HepG2 (cell line): ENCODE results near the gene TMEM14A. TPM values are rescaled to one million over a fixed set of nuclear protein-coding genes. Genes with fewer than 3 reads are reported as not detected.
A peak's percentile ranks its signal among the peaks of the same experiment; 100 is the strongest.

Source experiments
- ATAC-seq: fragments of 200-7000 bp; cut with Tn5 transposase; 3 replicates; pipeline ENCODE4 v1.9.1; 2020; ENCODE audit warnings: mild to moderate bottlenecking, moderate library complexity
- BruUV-seq: library from RNA; stranded (reverse); fragments of 400-500 nt; replicated peaks from 2 replicates; lab custom pipeline; 2021; lab: Mats Ljungman, UMichigan
- CTCF ChIA-PET: fragments of 300-600 bp; formaldehyde crosslinking; extraction: SDS; loops from one replicate; lab custom pipeline; 2021; ENCODE audit warnings: low total read pairs, inconsistent platforms, low intra/inter-chr PET ratio; lab: Yijun Ruan, JAX
- POLR2A ChIA-PET: fragments of 350-600 bp; sonication (Branson Sonifier 250); formaldehyde crosslinking; loops from one replicate; lab custom pipeline; 2020; ENCODE audit warnings: antibody characterized with exemption, inconsistent platforms; lab: Yijun Ruan, JAX
- DNase-seq: peaks from one replicate; pipeline ENCODE4 v3.0.0-alpha.2; 2015; ENCODE audit warnings: low spot score
- FAIRE-seq: peaks from 3 replicates; lab custom pipeline; 2011; peaks lifted over from hg19 to GRCh38; lab: Jason Lieb, UNC
- H2AFZ ChIP-seq: one replicate; pipeline ENCODE4 v1.6.1; 2011; ENCODE audit warnings: low read length, inconsistent platforms
- H3K27ac ChIP-seq: fragments of 300-600 bp; 3 replicates; pipeline ENCODE4 v1.8.0; 2011; ENCODE audit warnings: mixed run types, mild to moderate bottlenecking, mixed read lengths, low read length, inconsistent platforms; ENCODE audit not compliant: insufficient read depth; ENCODE audit errors: extremely low read length
- H3K27me3 ChIP-seq, 2 experiments: fragments of 200-600 bp in 1 of 2; 2 replicates in 1 of 2; 3 replicates in 1 of 2; pipeline versions ENCODE4 v1.6.0 to v1.8.0; 2011; ENCODE audit warnings: low read length in 2 of 2, mild to moderate bottlenecking in 2 of 2, moderate library complexity in 2 of 2, inconsistent platforms in 1 of 2; ENCODE audit not compliant: insufficient read depth in 2 of 2, control insufficient read depth in 1 of 2
- H3K36me3 ChIP-seq, 2 experiments: fragments of 200-600 bp in 1 of 2; replicated peaks in 1 of 2; 2 replicates in 1 of 2; 3 replicates in 1 of 2; pipeline versions ENCODE4 v1.5.1 to v1.8.0; 2011; ENCODE audit warnings: low read length in 2 of 2, inconsistent platforms in 1 of 2; ENCODE audit not compliant: insufficient read depth in 2 of 2, control insufficient read depth in 1 of 2
- H3K4me1 ChIP-seq: 2 replicates; pipeline ENCODE4 v1.5.1; 2012; ENCODE audit warnings: low read length, inconsistent platforms; ENCODE audit not compliant: insufficient read depth
- H3K4me2 ChIP-seq: 2 replicates; pipeline ENCODE4 v1.6.0; 2011; ENCODE audit warnings: low read depth, low read length, inconsistent platforms
- H3K4me3 ChIP-seq, 3 experiments: fragments of 200-600 bp in 1 of 3; sonication (generic), shearing (Covaris generic) in 1 of 3; replicated peaks in 1 of 3; 2 replicates each; pipeline ENCODE4 v1.5.1; 2011 to 2016; ENCODE audit warnings: low read length in 3 of 3, inconsistent platforms in 2 of 3, low read depth in 2 of 3, mild to moderate bottlenecking in 2 of 3, control low read depth in 1 of 3, mixed read lengths in 1 of 3; ENCODE audit not compliant: insufficient read depth in 1 of 3
- H3K79me2 ChIP-seq: one replicate; pipeline ENCODE4 v1.6.1; 2011; ENCODE audit warnings: low read length, inconsistent platforms; ENCODE audit not compliant: insufficient read depth
- H3K9ac ChIP-seq: 2 replicates; pipeline ENCODE4 v1.6.0; 2011; ENCODE audit warnings: mild to moderate bottlenecking, low read depth, low read length, inconsistent platforms; ENCODE audit not compliant: insufficient read depth
- H3K9me3 ChIP-seq: 2 replicates; pipeline ENCODE4 v1.5.1; 2012; ENCODE audit warnings: mild to moderate bottlenecking, low read length
- H4K20me1 ChIP-seq: 2 replicates; pipeline ENCODE4 v1.6.0; 2011; ENCODE audit warnings: inconsistent platforms, mild to moderate bottlenecking, low read length, moderate library complexity; ENCODE audit not compliant: insufficient read depth
- ATF7 ChIP-seq, 2 experiments: fragments of 450-650 bp in 1 of 2; sonication (generic) in 1 of 2; formaldehyde crosslinking in 1 of 2; IDR thresholded peaks; 2 replicates each; pipeline versions ENCODE4 v1.4.0 to v1.6.1; 2016 to 2020; ENCODE audit warnings: antibody characterized with exemption in 1 of 2, mild to moderate bottlenecking in 1 of 2, missing genetic modification reagents in 1 of 2
- CEBPB ChIP-seq: IDR thresholded peaks from 2 replicates; pipeline ENCODE4 v1.6.1; 2011; ENCODE audit warnings: low read depth, low read length, improper control_type of control experiment, borderline replicate concordance
- FIP1L1 ChIP-seq: fragments of 200-400 bp; formaldehyde crosslinking; IDR thresholded peaks from 2 replicates; pipeline ENCODE4 v1.6.1; 2018; ENCODE audit warnings: low read depth, mild to moderate bottlenecking, low read length, moderate library complexity, borderline replicate concordance; ENCODE audit not compliant: insufficient read depth
- NFE2L1 ChIP-seq: sonication (generic); formaldehyde crosslinking; IDR thresholded peaks from 2 replicates; pipeline ENCODE4 v1.4.0; 2020; ENCODE audit warnings: missing genetic modification reagents, mild to moderate bottlenecking, borderline replicate concordance
- SRSF4 ChIP-seq: fragments of 200-400 bp; formaldehyde crosslinking; IDR thresholded peaks from one replicate; pipeline ENCODE4 v1.6.1; 2018; ENCODE audit warnings: mild to moderate bottlenecking, low read depth, low read length, moderate library complexity; ENCODE audit not compliant: poor library complexity, severe bottlenecking
- ZC3H4 ChIP-seq: sonication (generic); formaldehyde crosslinking; IDR thresholded peaks from 2 replicates; pipeline ENCODE4 v1.4.0; 2020; ENCODE audit warnings: missing genetic modification reagents, borderline replicate concordance
- ZNF317 ChIP-seq: sonication (generic); formaldehyde crosslinking; IDR thresholded peaks from 2 replicates; pipeline ENCODE4 v1.5.0; 2020; ENCODE audit warnings: mild to moderate bottlenecking, missing genetic modification reagents
- ZNF737 ChIP-seq: sonication (generic); formaldehyde crosslinking; IDR thresholded peaks from 2 replicates; pipeline ENCODE4 v1.5.0; 2020; ENCODE audit warnings: missing genetic modification reagents, mild to moderate bottlenecking, borderline replicate concordance
- WGBS: methylation state at CpG from one replicate; pipeline ENCODE4 v1.1.6; 2017; ENCODE audit warnings: low lambda C conversion rate; 5-methylcytosine and 5-hydroxymethylcytosine counted together
- in situ Hi-C: cut with HindIII; loops from 2 replicates; pipeline ENCODE4 v1.10.0; 2017; ENCODE audit warnings: low pct_unique_long_range_greater_than_20kb; ENCODE audit not compliant: extremely low pct_ligation_motif_present
- intact Hi-C: fragments of 100-400 bp; cut with micrococcal nuclease; formaldehyde crosslinking; loops from one replicate; pipeline ENCODE4 v1.10.0; 2022; ENCODE audit not compliant: unreplicated experiment
- polyA plus RNA-seq, 8 experiments: library from polyadenylated mRNA; depleted of rRNA in 3 of 8; stranded (reverse) in 7 of 8; unstranded in 1 of 8; fragments of >200 nt; fragmentation: Illumina TruSeq in 4 of 8; extraction: Trizol in 4 of 8; gene quantifications; 2 replicates each; pipeline versions ENCODE4 v1.2.1 to v1.2.3, GENCODE V29; 2011 to 2016; ENCODE audit warnings: low read depth in 4 of 8, missing spikeins in 1 of 8, mixed read lengths in 1 of 8; ENCODE audit not compliant: insufficient read depth in 1 of 8
- total RNA-seq, 5 experiments: library from RNA; depleted of rRNA; stranded (reverse); fragments of >200 nt; fragmentation: Illumina TruSeq; extraction: Trizol; gene quantifications; 2 replicates each; pipeline ENCODE4 v1.2.3, GENCODE V29; 2016; ENCODE audit warnings: low read depth in 1 of 5

The TMEM14A gene
- total and polyA plus RNA-seq, 2 of the 13 experiments (the other 11 are each of a cell fraction or from before 2014, with no cell fraction given): 24.6 to 73.7 TPM

DNA sequence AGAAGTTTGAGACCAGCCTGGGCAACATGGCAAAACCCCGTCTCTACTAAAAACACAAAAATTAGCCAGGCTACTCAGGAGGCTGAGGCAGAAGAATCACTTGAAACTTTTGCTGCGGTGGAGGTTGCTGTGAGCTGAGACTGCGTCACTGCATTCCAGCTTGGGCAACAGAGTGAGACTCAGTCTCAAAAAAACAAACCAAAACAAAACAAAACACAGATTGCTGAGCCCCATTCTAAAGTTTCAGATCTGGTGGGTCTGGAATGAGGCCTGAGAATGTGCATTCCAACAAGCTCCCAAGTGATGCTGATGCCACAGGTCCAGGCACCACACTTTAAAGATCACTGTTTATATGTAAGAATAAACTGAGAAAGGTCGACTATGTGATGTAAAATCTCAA, 24.9 kb upstream of the TMEM14A start (continued):
- no peak for TF ChIP-seq SRSF4
- TF ChIP-seq, all 625 proteins: peak for 0

DNA sequence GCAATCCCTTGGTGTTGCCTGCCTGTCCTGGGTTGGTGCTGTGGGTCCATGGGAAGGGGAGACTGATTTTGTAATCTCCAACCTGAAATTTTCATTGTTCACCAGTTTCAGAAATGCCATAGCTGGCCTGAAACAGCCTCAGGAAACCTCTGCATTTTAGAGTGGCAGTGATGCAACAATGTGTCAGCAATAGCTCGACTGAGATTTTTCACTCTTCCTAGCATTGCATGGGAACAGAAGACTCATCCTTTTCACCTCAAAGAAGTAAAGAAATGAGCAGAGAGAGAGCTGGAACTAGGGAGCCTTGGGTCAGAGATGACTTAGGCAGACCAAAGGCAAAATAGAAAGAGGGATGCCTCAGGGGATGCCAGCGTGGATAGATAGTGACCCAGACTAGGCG, 23.7 kb upstream of the TMEM14A start:
- no peak overlapping the region for H3K4me3 ChIP-seq
- POLR2A ChIA-PET: no interaction called here
- no peaks in the 10 kb centered on the region for H3K36me3 ChIP-seq
- DNase-seq (no peak), ATAC-seq (no peak), FAIRE-seq (no peak)
- TF ChIP-seq ZNF737 (no peak), ATF7 (IDR thresholded peaks at IDR 0.05) (0 out of 2 replicates have a peak, but pooled peaks have one; percentile 3), ATF7 (CRISPR knock-in tag; IDR thresholded peaks at IDR 0.05) (no peak), NFE2L1 (CRISPR knock-in tag) (no peak), ZC3H4 (CRISPR knock-in tag) (no peak), ZNF317 (CRISPR knock-in tag) (no peak), CEBPB (peak; percentile 69; the same call in 1 of the 2 replicates), FIP1L1 (no peak)
- intact Hi-C loops: no loop called here
- H2AFZ ChIP-seq: no peak overlapping the region
- no peak overlapping the region for H3K4me2 ChIP-seq
- WGBS: 57% methylated on average over 3 of the region's 3 CpGs
- no peak overlapping the region for H3K9ac ChIP-seq
- no peaks in the 10 kb centered on the region for H3K79me2 ChIP-seq
- no peak overlapping the region for H3K27ac ChIP-seq
- H3K9me3 ChIP-seq: no peaks in the 10 kb centered on the region
- BruUV-seq: no TSS peak
- CTCF ChIA-PET: no interaction called here
- no peaks in the 10 kb centered on the region for H4K20me1 ChIP-seq
- in situ Hi-C loops: no loop called here
- H3K27me3 ChIP-seq: peaks cover 0 to 37% of the 10 kb centered on the region in 2 experiments; a peak in 3 of 5 replicates
- peaks cover 30% of the 10 kb centered on the region for H3K4me1 ChIP-seq
